NCI-H446 treated with DMSO at 0.1 percent for 48 hours (cell line): Measurements from ENCODE around the gene MBD3.
"Not testable (repeated sequence)": the region's sequence is repeated elsewhere in the genome, so short reads cannot be mapped to it uniquely, and the experiment has no call there.

Experiments used
- DNase-seq: peaks from one replicate; lab custom pipeline; 2025; lab: John Stamatoyannopoulos, UW

Gene MBD3

DNA sequence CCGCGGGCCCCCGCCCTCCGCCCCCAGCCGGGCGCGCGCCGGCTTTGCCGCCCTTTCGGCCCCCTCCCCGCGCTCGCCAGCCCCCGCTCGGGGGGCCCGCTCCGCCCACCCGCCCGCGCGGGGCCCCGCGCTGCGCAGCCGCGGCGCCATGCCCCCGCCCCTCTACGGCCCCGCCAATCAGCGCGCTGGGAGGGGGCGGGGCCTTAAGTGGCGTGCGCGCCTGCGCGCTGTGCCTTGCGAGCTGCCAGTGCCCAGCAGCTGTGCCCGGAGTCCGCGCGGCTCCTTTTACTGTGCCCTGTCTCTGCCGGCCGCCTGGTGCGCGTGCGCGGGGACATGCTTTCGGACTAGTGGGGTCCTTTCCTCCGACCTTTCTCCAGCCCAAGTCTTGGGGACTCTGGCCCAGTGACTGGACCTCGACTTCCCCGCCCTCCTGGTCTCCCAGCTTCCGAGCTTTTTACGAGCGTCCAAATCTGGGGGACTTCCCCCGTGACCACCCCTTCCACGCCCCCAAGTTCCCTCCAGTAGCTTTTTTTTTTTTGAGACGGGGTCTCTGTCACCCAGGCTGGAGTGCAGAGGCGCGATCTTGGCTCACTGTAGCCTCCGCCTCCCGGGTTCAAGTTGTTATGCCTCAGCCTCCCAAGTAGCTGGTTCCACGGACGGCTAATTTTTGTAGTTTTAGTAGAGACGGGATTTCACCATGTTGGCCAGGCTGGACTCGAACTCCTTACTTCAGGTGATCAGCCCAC lies at the start of gene MBD3:
TSS of gene MBD3 (minus strand) at position 111 of the 746 bp plus-strand sequence. CDS start 234 bp downstream, outside the sequence.
- peak; percentile 88 for DNase-seq

GRCh38 chr19:1640893-1641448 lies 48.3 kb upstream of the MBD3 start:
- DNase-seq = not testable (repeated sequence)

DNA sequence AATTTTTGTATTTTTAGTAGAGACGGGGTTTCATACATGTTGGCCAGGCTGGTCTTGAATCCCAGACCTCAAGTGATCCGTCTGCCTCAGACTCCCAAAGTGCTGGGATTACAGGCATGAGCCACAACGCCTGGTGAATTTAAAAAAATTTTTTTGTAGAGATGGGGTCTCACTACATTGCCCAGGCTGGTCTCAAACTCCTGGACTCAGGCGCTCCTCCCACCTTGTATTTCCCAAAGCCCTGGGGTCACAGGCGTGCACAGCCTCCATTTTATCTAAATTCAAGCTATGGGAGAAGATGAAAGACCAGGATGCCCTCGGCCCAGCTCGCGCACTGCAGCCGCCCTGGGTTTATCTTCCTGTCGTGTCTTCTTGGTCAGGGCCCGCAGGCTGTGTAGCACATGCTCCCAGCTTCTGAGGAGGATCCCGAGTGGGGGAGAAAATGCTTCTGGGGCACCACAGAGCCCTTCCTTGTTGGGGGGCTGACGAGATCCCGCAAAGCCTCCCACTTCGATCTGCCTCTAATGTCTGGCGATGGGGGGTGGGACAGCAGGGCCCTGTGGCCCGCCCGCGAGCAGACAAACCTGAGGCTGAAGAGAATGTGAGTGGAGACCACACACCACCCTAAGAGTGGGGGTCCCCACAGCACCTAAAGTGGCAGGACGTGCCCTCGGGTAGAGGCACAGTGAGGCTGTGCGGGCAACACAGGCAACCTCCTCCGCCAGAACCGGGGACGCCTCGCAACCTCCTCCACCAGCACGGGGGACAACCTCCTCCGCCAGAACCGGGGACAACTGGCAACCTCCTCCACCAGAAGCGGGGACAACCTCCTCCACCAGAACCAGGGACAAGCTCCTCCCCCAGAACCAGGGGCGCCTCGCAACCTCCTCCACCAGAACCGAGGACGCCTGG lies 43.9 kb upstream of the MBD3 start:
- DNase-seq = no peak

GRCh38 chr19:1634938-1635243 lies 42.2 kb upstream of the MBD3 start:
- DNase-seq = no peak

DNA sequence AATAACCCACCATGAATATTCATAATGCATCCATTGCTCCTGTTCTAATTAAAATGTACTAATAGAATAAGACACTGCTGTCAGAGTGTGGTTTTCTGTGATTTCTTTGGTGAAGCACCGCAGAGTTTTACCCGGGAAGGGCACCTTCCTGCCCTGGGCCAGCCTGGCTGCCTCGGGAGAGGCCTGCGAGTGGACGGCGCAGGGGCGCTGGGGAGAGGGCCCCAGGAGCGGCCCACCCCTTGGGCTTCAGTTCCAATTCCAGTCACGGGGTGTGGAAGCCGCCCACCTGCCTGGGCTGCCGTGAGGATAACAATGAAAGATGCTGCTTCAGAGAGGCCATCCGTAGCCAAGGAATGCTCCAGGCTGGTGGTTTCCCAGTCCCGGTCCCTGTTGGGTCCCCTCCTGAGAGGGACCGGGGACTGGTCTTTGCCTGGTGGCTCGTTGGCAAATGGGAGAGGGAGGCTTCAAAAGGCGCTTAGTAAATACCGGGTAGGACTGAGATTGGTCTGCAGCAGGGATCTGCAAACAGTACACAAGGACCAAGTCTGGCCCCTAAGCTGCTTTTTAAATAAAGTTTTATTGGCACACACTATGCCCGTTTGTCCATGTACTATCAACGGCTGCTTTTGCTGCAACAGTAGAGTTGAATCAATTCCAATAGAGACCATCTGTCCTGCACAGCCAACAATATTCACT lies 41.7 kb upstream of the MBD3 start:
- peak; percentile 50 for DNase-seq

DNA sequence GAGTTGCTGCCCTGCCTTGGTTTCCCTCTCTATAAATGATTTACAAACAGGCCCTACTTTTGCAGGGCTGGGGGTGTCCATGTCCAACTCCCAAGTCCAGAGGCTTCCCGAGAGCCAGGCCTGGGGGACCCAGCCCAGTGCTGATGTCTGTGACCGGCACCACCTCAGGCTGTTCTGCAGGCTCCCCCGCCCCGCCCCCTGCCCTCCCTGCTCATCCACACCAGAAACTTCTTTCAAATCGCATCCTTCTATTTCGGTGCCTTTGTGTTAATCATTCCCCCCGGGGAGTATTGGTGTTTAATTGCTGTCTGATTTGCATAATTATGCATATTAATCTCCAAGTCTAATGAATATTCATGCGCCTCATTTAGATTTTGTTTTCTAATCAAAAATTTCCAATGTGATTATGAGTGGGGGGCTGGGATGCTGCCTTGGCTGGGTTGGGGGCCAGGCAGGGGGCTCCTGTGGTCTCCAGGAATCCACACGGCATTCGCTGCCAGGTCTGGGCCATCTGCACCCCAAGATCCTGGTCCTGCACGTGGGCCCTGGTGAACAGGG lies 40.7 kb upstream of the MBD3 start:
- DNase-seq = no peak

GRCh38 chr19:1632462-1633268 lies 40.0 kb upstream of the MBD3 start:
- no peak for DNase-seq

DNA sequence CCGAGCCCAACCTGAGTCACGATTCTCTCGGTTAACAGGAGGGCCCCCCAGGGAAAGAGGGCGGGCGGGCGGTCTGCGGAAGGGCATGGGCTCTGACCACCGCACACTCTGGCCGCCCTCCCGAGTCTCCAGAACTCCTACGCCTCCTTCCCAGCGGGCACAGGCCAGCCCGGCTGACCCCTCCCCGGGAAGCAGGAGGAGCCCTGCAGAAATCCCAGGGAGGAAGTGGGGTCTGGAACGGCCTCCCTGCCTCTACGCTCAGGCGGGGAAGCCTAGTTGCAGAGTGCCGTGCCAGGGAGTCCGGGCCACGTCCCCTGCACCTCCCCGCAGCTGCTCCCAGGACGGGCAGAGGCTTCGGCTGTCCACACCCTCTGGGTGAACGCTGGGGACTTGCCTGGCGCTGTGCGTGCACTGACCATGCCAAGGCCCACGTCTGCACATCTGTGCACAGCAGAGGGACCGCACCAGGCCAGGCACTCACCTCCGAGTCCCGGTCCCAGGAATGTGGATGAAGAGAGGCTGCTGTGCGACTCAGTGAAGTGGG lies 39.0 kb upstream of the MBD3 start:
- DNase-seq = no peak

DNA sequence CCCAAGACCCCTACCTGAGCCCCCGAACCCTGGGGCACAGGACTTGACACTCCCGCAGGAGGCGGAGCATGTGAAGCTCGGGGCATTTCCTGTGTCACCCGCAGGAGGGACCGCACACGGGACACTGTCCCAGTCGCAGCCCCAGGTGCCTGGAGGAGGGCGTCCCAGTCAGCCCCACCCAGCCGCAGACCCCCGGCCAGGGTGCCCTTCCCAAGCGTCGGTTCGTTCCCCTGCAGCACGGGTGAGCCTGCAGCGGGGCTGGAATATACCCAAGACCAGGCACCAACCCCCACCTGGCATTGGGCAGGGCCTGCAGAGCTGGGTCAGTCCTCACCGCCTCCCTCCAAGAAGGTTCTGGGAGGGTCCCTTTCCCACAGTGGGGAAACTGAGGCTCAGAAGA lies 38.1 kb upstream of the MBD3 start:
- DNase-seq = no peak

GRCh38 chr19:1630012-1630411 lies 37.3 kb upstream of the MBD3 start:
- DNase-seq = no peak

- no peak for DNase-seq
Observed at GRCh38 chr19:1629256-1629808, 36.7 kb upstream of the MBD3 start.

- DNase-seq = no peak
Observed at GRCh38 chr19:1627194-1627593, 34.5 kb upstream of the MBD3 start.

GRCh38 chr19:1626417-1627010 lies 33.8 kb upstream of the MBD3 start:
- no peak for DNase-seq

DNA sequence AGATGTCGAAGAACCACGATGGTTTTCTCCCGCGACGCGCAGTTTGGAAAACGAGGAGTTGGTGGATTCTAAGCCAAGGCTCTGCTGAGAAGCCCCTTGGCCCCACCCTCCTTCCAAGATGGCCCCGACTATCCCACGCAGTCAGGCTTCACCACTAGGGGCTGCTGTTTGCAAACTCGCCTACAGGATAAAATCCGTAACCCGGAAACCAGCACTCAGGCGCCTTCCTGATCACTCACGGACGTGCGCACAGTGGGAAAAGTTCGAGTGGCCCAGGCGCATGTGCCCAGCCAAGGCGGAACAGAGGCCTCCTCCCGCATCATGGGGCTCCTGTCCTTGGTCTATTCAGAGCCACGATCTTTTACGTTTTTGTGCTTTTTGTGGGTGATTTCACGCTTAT lies 31.8 kb upstream of the MBD3 start:
- no peak for DNase-seq

DNA sequence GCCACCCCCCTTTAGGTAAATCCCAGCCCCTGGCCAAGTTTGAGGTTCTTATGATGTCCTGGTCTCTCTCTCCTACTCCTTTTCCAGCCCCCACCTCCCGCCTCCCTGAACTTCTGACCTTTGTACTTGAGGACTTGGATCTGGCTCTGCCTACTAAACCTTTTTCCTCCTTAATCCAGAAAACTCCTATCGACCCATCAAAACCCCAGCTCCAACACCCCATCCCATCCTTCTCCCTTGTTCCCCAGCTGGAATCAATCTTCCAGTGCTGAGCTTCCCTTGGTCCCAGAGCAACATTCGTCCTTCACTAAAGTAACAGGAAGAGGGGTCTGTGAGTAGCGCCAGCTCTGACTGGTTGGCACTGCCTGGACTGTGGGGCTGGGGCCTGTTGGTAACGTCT lies 29.9 kb upstream of the MBD3 start:
- DNase-seq = no peak

- DNase-seq = no peak
Observed at GRCh38 chr19:1622007-1622406, 29.3 kb upstream of the MBD3 start.

- DNase-seq = no peak
Observed at GRCh38 chr19:1621574-1621973, 28.9 kb upstream of the MBD3 start.

DNA sequence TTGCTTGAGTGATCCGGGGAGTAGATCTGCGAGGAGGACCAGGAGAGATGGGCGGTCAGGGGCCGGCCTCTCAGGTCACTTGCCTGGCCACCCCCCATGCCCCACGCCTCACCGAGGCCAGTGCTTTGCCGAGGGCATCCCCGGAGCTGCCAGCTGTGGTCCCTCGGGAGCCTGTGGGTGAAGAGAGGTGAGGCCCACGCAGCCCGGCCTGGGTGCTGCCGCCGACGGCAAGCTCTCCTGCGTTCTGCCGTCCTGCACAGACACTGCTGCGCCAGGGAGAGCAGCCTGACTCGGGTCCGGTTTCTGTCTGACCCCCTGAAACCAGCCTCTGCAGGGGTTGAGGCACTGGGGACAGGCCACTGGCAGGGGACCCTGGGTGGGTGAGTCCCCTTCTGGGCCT lies 28.4 kb upstream of the MBD3 start:
- DNase-seq = no peak

GRCh38 chr19:1620502-1620901 lies 27.8 kb upstream of the MBD3 start:
- no peak for DNase-seq

DNA sequence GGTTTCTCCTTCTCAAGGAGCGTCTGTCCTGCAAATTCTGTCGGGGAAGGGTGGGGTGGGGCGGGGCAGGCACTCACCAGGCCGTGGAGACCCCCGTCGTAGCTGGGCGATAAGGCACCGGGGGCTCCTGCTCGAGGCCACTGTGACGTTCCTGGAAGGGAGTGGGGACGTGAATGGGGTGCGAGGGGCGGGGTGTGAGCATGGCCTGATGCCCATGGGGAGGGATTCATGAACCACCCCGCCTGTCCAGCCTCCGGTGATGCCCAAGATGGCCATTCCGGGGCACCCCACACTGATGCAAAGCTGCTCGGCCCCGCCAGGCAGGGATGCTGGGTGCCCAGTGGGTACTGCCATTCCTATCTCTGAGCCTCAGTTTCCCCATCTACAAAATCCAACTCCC lies 27.0 kb upstream of the MBD3 start:
- no peak for DNase-seq
